ENCODE measurements around the gene NDUFAF2. TPM values are rescaled to one million over a fixed set of nuclear protein-coding genes. Genes with fewer than 3 reads are reported as not detected.
"Not testable (repeated sequence)": the region's sequence is repeated elsewhere in the genome, so short reads cannot be mapped to it uniquely, and the experiment has no call there.

The NDUFAF2 gene
- total RNA-seq, 2 experiments from 2014 or later, result 48.5 to 48.8 TPM

DNA sequence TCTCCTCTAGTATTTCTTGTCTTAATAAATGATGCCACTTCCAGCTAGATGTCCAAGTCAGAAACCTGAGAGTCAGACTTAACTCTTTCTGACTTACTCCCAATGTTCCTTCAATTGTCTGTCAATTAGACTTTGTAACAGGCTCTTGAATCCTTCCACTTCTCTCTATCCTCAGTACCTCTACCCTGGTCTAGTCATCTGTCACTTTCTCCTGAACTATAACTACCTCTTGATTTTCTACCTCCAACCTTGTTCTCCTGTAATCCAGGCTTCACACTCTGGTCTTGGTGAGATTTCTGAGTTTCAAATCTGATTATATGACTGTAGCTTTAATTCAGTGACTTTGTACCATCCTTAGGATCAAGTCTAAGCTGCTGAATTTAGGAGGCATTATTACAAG, 64.9 kb downstream of the NDUFAF2 start:
- H3K27me3 Mint-ChIP-seq, result no peaks in the 10 kb centered on the region
- DNase-seq, result no peak
- no peak overlapping the region for H3K27ac Mint-ChIP-seq
- H3K4me1 Mint-ChIP-seq, result peaks cover 3% of the 10 kb centered on the region
- no peak overlapping the region for H3K4me3 Mint-ChIP-seq
- peaks cover 10% of the 10 kb centered on the region for H3K36me3 Mint-ChIP-seq
- no peaks in the 10 kb centered on the region for H3K9me3 Mint-ChIP-seq

DNA sequence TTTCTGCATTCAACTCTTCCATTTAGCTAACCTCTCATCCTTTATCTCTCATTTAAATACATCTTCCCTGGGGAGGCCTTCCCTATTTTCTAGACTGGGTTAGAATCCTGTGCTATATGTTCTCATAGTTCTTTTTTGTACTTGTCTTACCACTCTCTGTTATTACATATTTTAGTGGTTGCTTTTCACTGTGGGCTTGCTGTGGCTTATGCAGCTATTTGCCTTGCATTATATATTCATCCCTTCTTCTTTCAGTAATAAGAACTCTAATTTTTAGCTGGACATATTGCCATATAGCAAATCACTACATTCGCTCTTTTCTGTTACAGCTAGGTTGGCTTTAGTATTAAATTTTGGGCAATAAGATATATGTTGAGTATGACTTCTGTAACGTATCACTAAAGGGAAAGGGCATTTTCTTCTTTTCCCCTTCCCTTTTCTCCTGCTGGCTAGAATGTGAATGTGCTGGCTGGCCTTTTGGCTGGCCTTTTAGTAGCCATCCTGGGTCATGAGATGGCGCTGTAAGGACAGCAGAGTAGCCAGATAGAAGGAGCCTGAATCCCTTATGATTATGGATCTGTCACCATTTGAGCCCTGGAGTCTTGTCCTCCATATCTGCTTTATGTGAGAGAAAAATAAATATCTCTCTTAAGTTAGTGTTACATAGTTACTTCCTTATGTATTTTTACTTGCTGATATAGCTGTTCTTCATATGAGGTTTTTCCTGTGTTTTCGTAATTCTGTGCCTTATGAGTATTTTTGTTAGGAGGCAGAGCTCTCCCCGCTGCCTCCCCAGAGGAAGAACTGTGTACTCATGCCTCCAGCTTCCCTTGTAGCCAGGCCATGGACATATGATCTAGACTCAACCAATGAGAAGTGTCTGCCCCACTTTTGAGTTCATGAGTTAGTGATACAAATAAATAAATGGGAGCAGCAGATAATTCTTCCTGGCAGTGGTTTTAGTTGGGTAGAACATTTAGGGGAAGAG, 65.8 kb downstream of the NDUFAF2 start:
- DNase-seq, result no peak
- peaks cover 3% of the 10 kb centered on the region for H3K36me3 Mint-ChIP-seq
- no peak overlapping the region for H3K27ac Mint-ChIP-seq
- no peaks in the 10 kb centered on the region for H3K4me1 Mint-ChIP-seq
- H3K9me3 Mint-ChIP-seq, result no peaks in the 10 kb centered on the region
- H3K27me3 Mint-ChIP-seq, result no peaks in the 10 kb centered on the region
- H3K4me3 Mint-ChIP-seq, result no peak overlapping the region

DNA sequence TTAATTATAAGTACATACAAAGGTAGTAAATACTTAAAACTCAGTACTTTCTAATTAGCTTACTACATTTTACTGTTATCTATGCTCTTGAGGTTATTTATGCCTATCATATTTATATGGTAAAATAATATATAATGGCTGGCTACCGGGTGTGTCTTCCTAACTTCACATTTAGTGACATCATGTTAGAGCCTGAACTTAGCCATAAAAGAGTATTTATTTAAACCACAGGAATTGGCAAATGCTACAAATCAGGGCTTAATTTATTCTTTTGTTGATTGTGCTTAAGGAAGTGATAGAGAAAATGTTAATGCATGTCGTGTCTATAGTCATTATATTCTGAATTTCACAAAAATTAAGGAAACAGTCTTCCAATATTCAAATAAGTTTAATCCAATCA, 73.1 kb downstream of the NDUFAF2 start:
- Mint-ChIP-seq H3K36me3 (peaks cover 13% of the 10 kb centered on the region), H3K27ac (no peak overlapping the region), H3K4me3 (no peak overlapping the region)

DNA sequence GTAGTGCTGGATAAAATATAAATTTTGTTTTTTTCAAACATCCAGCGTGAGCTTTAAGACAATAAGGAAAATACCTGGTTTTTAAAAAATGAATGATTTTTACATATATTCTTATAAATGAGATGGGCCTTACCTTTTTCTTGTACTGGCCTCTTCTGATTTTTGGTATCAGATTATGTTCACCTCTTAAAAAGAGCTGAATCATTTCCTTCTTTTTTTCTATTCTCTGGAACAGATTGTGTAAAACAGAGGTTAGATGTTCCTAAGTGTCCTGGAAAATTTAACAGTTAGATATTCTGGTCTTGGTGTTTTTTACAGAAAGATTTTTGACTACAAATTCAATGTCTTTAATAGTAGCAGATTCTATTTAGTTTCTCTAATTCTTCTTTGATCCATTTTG, 74.6 kb downstream of the NDUFAF2 start:
- no peak overlapping the region for H3K27ac Mint-ChIP-seq
- DNase-seq, result no peak
- H3K27me3 Mint-ChIP-seq, result no peaks in the 10 kb centered on the region
- no peak overlapping the region for H3K4me3 Mint-ChIP-seq
- peaks cover 1% of the 10 kb centered on the region for H3K9me3 Mint-ChIP-seq
- peaks cover 13% of the 10 kb centered on the region for H3K36me3 Mint-ChIP-seq
- H3K4me1 Mint-ChIP-seq, result peaks cover 11% of the 10 kb centered on the region

More for the DNA sequence above, 73.1 kb downstream of the NDUFAF2 start:
- Mint-ChIP-seq H3K4me1 (peaks cover 8% of the 10 kb centered on the region), H3K9me3 (peaks cover 1% of the 10 kb centered on the region), H3K27me3 (no peaks in the 10 kb centered on the region)
- no peak for DNase-seq

DNA sequence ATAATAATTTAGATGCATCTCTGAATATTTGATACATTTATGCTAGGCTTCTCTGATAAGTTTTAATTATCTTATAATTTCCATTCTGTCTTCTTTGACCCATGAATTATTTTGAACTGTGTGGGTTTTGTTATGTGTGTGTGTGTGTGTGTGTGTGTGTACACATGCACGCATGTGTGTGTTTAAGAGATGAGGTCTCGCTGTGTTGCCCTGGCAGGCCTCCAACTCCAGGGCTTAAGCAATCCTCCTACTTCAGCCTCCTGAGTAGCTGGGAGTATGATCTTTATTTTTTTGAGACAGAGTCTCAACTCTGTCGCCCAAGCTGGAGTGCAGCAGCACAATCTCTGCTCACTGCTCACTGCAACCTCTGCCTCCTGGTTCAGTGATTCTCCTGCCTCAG, 75.4 kb downstream of the NDUFAF2 start:
- Mint-ChIP-seq H3K27me3 (no peaks in the 10 kb centered on the region), H3K4me1 (peaks cover 11% of the 10 kb centered on the region), H3K27ac (no peak overlapping the region), H3K4me3 (no peak overlapping the region), H3K36me3 (peaks cover 13% of the 10 kb centered on the region), H3K9me3 (peaks cover 1% of the 10 kb centered on the region)
- DNase-seq, result no peak

DNA sequence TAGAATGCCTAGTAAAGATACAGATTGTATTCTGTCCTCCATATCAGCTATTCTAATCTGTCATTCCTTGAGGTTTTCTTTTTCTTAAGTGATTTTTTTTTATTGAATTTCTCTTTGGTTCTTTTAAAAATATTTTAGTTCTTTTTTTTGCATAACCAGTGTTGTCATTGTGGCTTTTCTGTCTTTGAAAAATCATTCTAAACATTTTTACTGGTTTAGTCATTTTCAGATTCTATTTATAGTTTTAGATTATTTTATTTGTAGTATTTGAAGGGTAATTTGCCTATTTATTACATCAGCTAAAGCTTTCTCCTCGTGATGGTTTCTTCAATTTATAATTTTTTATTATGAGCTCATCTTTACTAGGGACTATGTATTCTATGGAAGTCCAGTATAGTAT, 78.1 kb downstream of the NDUFAF2 start:
- H3K4me3 Mint-ChIP-seq, result no peak overlapping the region
- H3K27me3 Mint-ChIP-seq, result no peaks in the 10 kb centered on the region
- H3K4me1 Mint-ChIP-seq, result peaks cover 15% of the 10 kb centered on the region
- peaks cover 1% of the 10 kb centered on the region for H3K9me3 Mint-ChIP-seq
- peaks cover 18% of the 10 kb centered on the region for H3K36me3 Mint-ChIP-seq
- H3K27ac Mint-ChIP-seq, result no peak overlapping the region
- DNase-seq, result no peak

DNA sequence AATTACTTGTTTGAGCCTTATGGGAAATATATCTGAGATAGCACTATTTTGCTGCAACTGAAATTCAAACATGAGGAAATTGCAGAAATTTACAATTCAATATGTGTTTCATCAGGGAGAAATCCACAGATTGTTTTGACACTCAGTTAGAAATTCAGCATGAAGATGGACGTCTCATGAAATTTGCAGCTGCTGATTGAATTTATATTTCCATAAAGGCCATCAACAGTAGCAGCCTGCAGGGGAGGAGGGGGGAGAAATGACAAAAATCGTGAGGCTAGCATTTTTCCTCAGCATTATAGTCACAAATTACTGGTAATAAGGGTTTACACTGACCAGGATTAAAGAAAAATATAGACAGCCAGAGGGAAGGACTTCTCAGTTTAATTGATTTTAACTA, 81.0 kb downstream of the NDUFAF2 start:
- H3K27me3 Mint-ChIP-seq, result no peaks in the 10 kb centered on the region
- H3K27ac Mint-ChIP-seq, result no peak overlapping the region
- peaks cover 20% of the 10 kb centered on the region for H3K36me3 Mint-ChIP-seq
- DNase-seq, result no peak
- no peak overlapping the region for H3K4me3 Mint-ChIP-seq
- H3K4me1 Mint-ChIP-seq, result peaks cover 22% of the 10 kb centered on the region
- H3K9me3 Mint-ChIP-seq, result peaks cover 1% of the 10 kb centered on the region

DNA sequence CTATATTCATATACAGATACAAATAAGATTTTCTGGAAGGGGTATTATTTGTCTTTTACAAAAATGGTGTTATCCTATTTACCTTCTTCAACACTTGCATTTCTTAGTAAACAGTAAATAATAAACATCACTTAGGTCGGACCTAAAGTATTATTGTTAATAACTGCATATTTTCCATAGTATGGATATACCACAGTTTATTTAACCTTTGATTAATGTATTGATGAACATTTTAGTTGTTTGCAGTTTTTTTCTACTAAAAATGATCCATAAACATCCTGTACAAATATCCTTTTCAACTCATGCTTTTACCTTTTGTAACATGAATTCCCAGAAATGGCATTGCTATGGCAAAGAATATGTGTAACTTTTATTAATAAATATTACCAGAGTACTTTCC, 83.4 kb downstream of the NDUFAF2 start:
- H3K4me3 Mint-ChIP-seq, result no peak overlapping the region
- peaks cover 16% of the 10 kb centered on the region for H3K36me3 Mint-ChIP-seq
- H3K27ac Mint-ChIP-seq, result no peak overlapping the region
- H3K9me3 Mint-ChIP-seq, result peaks cover 7% of the 10 kb centered on the region
- no peaks in the 10 kb centered on the region for H3K27me3 Mint-ChIP-seq
- no peak for DNase-seq
- H3K4me1 Mint-ChIP-seq, result peaks cover 19% of the 10 kb centered on the region

DNA sequence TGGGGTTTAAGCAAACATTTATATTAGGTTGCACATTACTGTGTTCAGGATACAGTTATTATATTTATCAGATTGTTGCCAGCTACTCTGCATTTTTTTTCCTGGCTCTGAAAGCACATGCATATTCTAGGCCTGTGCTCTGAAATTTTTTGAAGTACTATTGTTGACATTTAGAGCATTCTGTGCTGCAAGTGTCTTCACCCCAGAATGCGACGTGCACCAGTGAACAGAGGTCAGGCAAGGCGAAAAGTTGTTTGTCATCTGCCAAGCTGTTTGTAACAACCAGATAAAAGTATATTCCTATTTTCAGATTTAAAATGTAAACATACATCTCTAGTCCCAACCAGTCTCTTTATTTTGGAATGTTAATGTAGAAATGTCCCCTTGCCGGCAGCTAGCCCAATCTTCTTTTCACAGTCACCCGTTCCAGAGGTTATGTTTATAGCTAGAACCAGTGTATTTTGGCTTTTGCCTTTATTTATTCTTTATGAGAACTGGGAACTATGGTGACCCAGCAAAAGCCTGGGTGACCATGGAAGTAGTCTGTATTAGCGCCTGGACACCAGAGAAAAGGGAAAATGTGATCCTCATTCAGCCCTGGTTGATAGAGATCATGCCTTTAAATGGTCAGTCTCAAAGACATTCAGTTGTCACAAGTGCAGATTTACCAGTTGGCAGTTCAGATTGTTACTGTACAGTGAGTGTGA, 84.6 kb downstream of the NDUFAF2 start:
- Mint-ChIP-seq H3K4me1 (peaks cover 22% of the 10 kb centered on the region), H3K27me3 (no peaks in the 10 kb centered on the region), H3K9me3 (peaks cover 7% of the 10 kb centered on the region), H3K4me3 (no peak overlapping the region), H3K27ac (no peak overlapping the region), H3K36me3 (peaks cover 19% of the 10 kb centered on the region)
- no peak for DNase-seq

DNA sequence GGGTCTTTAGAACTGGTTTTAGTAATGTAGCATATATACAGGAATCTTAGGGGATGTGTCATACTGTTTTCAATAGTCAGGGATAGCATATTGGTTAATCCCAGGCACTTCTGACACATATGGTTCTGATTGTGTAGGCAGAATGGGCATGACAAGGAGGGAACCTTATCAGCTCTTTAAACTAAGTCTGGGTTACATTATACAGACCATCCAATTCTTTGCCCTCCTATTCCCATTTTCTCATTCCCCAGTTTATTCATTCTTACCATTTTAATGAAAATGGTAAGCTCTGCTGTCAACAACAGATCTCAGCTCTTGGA, 85.1 kb downstream of the NDUFAF2 start:
- Mint-ChIP-seq H3K36me3 (peaks cover 19% of the 10 kb centered on the region), H3K9me3 (peaks cover 7% of the 10 kb centered on the region), H3K27ac (no peak overlapping the region), H3K27me3 (no peaks in the 10 kb centered on the region), H3K4me1 (peaks cover 22% of the 10 kb centered on the region), H3K4me3 (no peak overlapping the region)
- DNase-seq, result no peak

DNA sequence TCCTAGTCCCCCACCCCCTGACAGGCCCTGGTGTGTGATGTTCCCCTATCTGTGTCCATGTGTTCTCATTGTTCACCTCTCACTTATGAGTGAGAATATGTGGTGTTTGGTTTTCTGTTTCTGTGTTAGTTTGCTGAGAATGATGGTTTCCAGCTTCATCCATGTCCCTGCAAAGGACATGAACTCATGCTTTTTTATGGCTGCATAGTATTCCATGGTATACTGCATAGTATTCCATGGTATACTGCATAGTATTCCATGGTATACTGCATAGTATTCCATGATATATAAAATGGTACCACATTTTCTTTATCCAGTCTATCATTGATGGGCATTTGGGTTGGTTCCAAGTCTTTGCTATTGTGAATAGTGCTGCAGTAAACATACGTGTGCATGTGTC, 86.3 kb downstream of the NDUFAF2 start:
- not testable (repeated sequence) for H3K27me3 Mint-ChIP-seq, DNase-seq, H3K27ac Mint-ChIP-seq, H3K9me3 Mint-ChIP-seq, H3K4me3 Mint-ChIP-seq
- Mint-ChIP-seq H3K36me3 (peaks cover 19% of the 10 kb centered on the region), H3K4me1 (peaks cover 22% of the 10 kb centered on the region)

DNA sequence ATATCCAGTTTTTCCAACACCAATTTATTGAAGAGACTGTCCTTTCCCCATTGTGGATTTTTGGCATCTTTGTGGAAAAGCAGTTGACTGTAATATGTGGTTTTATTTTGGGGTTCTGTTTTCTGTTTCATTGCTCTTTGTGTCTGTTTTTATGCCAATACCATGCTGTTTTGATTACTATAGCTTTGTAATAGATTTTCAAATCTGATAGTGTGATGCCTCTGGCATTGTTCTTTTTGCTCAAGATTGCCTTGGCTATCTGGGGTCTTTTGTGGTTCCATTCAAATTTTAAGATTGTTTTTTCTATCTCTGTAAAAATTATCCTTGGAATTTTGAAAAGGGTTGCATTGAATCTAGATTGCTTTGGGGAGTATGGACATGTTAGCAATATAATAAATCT, 99.5 kb downstream of the NDUFAF2 start:
- no peak overlapping the region for H3K27ac Mint-ChIP-seq
- H3K36me3 Mint-ChIP-seq, result peaks cover 33% of the 10 kb centered on the region
- H3K4me1 Mint-ChIP-seq, result peaks cover 5% of the 10 kb centered on the region
- no peak overlapping the region for H3K4me3 Mint-ChIP-seq
- no peak for DNase-seq
- peaks cover 10% of the 10 kb centered on the region for H3K9me3 Mint-ChIP-seq
- H3K27me3 Mint-ChIP-seq, result no peaks in the 10 kb centered on the region

DNA sequence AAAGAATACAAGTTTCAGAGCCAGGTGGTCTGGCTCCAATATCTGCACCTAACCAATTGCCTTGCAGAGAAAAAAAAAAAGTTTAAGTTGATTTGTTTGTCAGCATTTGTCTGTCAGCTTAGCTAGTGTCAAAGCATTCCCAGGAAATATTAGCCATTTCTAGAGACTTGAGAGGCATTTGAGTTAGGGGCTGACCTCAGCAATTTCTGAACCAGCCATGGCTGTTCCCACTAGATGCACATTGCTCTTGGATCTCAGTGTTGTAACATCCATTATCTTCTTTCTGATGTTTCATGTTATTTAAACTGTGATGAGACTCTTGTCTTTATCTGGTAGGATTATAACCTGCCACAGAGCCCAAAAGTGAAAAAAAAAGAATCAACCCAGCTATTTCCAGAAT, 102.3 kb downstream of the NDUFAF2 start:
- peaks cover 36% of the 10 kb centered on the region for H3K36me3 Mint-ChIP-seq
- DNase-seq, result no peak
- no peaks in the 10 kb centered on the region for H3K27me3 Mint-ChIP-seq
- peaks cover 11% of the 10 kb centered on the region for H3K9me3 Mint-ChIP-seq
- peaks cover 11% of the 10 kb centered on the region for H3K4me1 Mint-ChIP-seq
- H3K4me3 Mint-ChIP-seq, result no peak overlapping the region
- no peak overlapping the region for H3K27ac Mint-ChIP-seq

DNA sequence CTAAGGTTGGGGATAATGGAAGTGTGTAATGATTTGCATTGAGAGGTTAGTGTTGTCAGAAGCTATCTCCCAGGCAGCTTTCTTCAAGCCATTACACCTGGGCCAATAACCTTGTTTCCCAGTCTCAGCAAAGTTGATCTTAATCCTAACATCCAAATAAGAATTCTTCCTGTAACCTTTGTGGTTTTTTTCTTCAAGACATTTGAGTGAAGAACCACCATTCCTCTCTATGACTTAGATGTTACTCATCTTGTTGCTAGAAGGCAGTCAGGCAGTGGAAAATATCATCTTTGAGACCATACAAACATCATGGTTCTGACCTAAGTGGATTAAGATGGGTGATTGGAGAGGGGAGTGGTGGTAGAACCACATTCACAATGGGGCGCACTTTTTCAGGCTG, 103.5 kb downstream of the NDUFAF2 start:
- Mint-ChIP-seq H3K36me3 (peaks cover 28% of the 10 kb centered on the region), H3K27ac (no peak overlapping the region), H3K9me3 (peaks cover 11% of the 10 kb centered on the region), H3K4me1 (peaks cover 11% of the 10 kb centered on the region), H3K27me3 (no peaks in the 10 kb centered on the region), H3K4me3 (no peak overlapping the region)
- DNase-seq, result no peak

DNA sequence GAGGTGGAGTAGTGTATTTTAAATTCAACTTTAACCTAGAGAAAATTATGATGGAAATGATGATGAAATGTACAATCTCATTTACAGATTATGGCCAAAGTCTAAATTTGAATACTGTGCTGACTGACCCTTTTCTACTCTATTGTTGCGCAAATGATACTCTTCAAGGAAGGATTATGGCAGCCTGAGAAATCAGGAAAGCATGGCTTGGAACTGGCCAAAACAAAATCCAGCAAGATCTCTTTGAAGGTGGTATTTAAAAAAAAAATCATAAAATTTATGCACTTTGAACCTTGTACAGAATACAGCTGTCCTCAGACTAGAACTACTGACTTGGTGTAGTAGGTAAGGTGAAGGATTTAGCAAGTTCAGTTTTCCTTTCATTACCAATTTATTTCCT, 105.3 kb downstream of the NDUFAF2 start:
- Mint-ChIP-seq H3K4me3 (no peak overlapping the region), H3K4me1 (peaks cover 9% of the 10 kb centered on the region), H3K9me3 (peaks cover 5% of the 10 kb centered on the region), H3K27me3 (no peaks in the 10 kb centered on the region), H3K36me3 (peaks cover 22% of the 10 kb centered on the region), H3K27ac (no peak overlapping the region)
- DNase-seq, result no peak

Measured in activated naive CD8-positive, alpha-beta T cell treated with anti-CD3 and anti-CD28 coated beads for 36 hours (primary cell).